Activated gamma-delta T cell (primary cell): ENCODE data around the gene LRRC52.

ENCODE experiments used
- DNase-seq: peaks from one replicate; lab custom pipeline; 2025; lab: John Stamatoyannopoulos, UW

LRRC52 gene

GRCh38 chr1:165537356-165538109 lies 6.3 kb upstream of the LRRC52 start:
- DNase-seq = no peak

GRCh38 chr1:165539306-165539705 lies 4.5 kb upstream of the LRRC52 start:
- DNase-seq = no peak

- DNase-seq = no peak
These were observed 3.9 kb upstream of the LRRC52 start for GRCh38 chr1:165539908-165540307.

GRCh38 chr1:165542015-165542631 lies 1.7 kb upstream of the LRRC52 start:
- no peak for DNase-seq

GRCh38 chr1:165542647-165543046 lies 1.2 kb upstream of the LRRC52 start:
- no peak for DNase-seq

- DNase-seq = no peak
These were observed 1.2 kb downstream of the LRRC52 start for GRCh38 chr1:165544996-165545395.

- DNase-seq = no peak
These were observed 2.2 kb downstream of the LRRC52 start for GRCh38 chr1:165545974-165546373.

- DNase-seq = no peak
These were observed 6.2 kb downstream of the LRRC52 start for GRCh38 chr1:165549973-165550372.

- no peak for DNase-seq
These were observed 7.7 kb downstream of the LRRC52 start for GRCh38 chr1:165551469-165551868.

- DNase-seq = no peak
These were observed 17.3 kb downstream of the LRRC52 start for GRCh38 chr1:165560883-165561656.

GRCh38 chr1:165562571-165562970 lies 18.8 kb downstream of the LRRC52 start:
- no peak for DNase-seq

- DNase-seq = no peak
These were observed 19.8 kb downstream of the LRRC52 start for GRCh38 chr1:165563551-165563950.

GRCh38 chr1:165564561-165564960 lies 20.8 kb downstream of the LRRC52 start:
- DNase-seq = no peak

GRCh38 chr1:165565751-165566490 lies 22.1 kb downstream of the LRRC52 start:
- no peak for DNase-seq

GRCh38 chr1:165570078-165570477 lies 26.3 kb downstream of the LRRC52 start:
- no peak for DNase-seq

GRCh38 chr1:165573787-165574186 lies 30.0 kb downstream of the LRRC52 start:
- no peak for DNase-seq

GRCh38 chr1:165574295-165574694 lies 30.5 kb downstream of the LRRC52 start:
- no peak for DNase-seq

GRCh38 chr1:165575468-165576099 lies 31.8 kb downstream of the LRRC52 start:
- no peak for DNase-seq

- no peak for DNase-seq
These were observed 32.7 kb downstream of the LRRC52 start for GRCh38 chr1:165576536-165576935.

- no peak for DNase-seq
These were observed 33.9 kb downstream of the LRRC52 start for GRCh38 chr1:165577707-165578106.
